Colonic mucosa (tissue), 4 donors: ENCODE data around the gene VAV2. TPM values are rescaled to one million over a fixed set of nuclear protein-coding genes. Genes with fewer than 3 reads are reported as not detected.

ENCODE experiments used
- DNase-seq: peaks from one replicate; pipeline ENCODE4 v3.0.0-alpha.2; 2020
- H3K27ac ChIP-seq: fragments of 200-600 bp; one replicate; pipeline ENCODE4 v1.8.0; 2021
- H3K27me3 ChIP-seq: fragments of 200-600 bp; one replicate; pipeline ENCODE4 v1.8.0; 2021
- H3K36me3 ChIP-seq: fragments of 200-600 bp; one replicate; pipeline ENCODE4 v1.8.0; 2021
- H3K4me1 ChIP-seq: fragments of 200-600 bp; one replicate; pipeline ENCODE4 v1.8.0; 2021; ENCODE audit warnings: mild to moderate bottlenecking
- H3K4me3 ChIP-seq: fragments of 200-600 bp; one replicate; pipeline ENCODE4 v1.8.0; 2021
- H3K9ac ChIP-seq, 2 donors: one replicate each; pipeline ENCODE4 v1.7.0; 2013; ENCODE audit warnings: control low read depth in 2 of 2, low read depth in 2 of 2, low read length in 2 of 2
- H3K9me3 ChIP-seq: fragments of 200-600 bp; one replicate; pipeline ENCODE4 v1.8.0; 2021
- CTCF ChIP-seq: fragments of 200-600 bp; IDR thresholded peaks from one replicate; pipeline ENCODE4 v1.8.0; 2022; ENCODE audit warnings: antibody characterized with exemption, mild to moderate bottlenecking
- intact Hi-C: fragments of 100-400 bp; cut with DNase I; formaldehyde crosslinking; loops from one replicate; pipeline ENCODE4 v1.14.1; 2022
- total RNA-seq, 2 donors: library from RNA; stranded (reverse); fragmentation: NEBNext Ultra II Directional in 1 of 2; extraction: Animal tissue kit (Norgen Biotek cat#: 25700) in 1 of 2; gene quantifications; one replicate each; pipeline ENCODE4 v1.2.1, GENCODE V29; 2021
- donor health status: healthy.
- donor health status: DM: no; HTN: no; CAD: no.
- donor health status: DM: no; HTN: no; CAD: no.

Gene VAV2
- total RNA-seq, 2 donors from 2014 or later = 30.7 to 45.1 TPM

GRCh38 chr9:133969681-133970580 is 22.2 kb downstream of the VAV2 start:
- Histone ChIP-seq H3K27ac (no peak overlapping the region), H3K9me3 (no peaks in the 10 kb centered on the region), H3K4me1 (peaks cover 22% of the 10 kb centered on the region), H3K4me3 (no peak overlapping the region), H3K9ac (no peak overlapping the region), H3K36me3 (no peaks in the 10 kb centered on the region), H3K27me3 (no peaks in the 10 kb centered on the region)
- intact Hi-C loops = no loop called here
- DNase-seq = no peak
- TF ChIP-seq CTCF = no peak

GRCh38 chr9:133968966-133969617 is 23.0 kb downstream of the VAV2 start:
- peaks cover 20% of the 10 kb centered on the region for H3K4me1 ChIP-seq
- H3K4me3 ChIP-seq = no peak overlapping the region
- H3K27ac ChIP-seq = no peak overlapping the region
- H3K36me3 ChIP-seq = no peaks in the 10 kb centered on the region
- DNase-seq = no peak
- TF ChIP-seq CTCF = no peak
- no peaks in the 10 kb centered on the region for H3K27me3 ChIP-seq
- intact Hi-C loops = no loop called here
- H3K9ac ChIP-seq = no peak overlapping the region
- H3K9me3 ChIP-seq = no peaks in the 10 kb centered on the region

- Histone ChIP-seq H3K27ac (no peak overlapping the region), H3K36me3 (no peaks in the 10 kb centered on the region), H3K9me3 (no peaks in the 10 kb centered on the region), H3K4me1 (peaks cover 15% of the 10 kb centered on the region), H3K4me3 (no peak overlapping the region), H3K27me3 (no peaks in the 10 kb centered on the region), H3K9ac (no peak overlapping the region)
- TF ChIP-seq CTCF = no peak
- intact Hi-C loops = no loop called here
- DNase-seq = no peak
Observed at GRCh38 chr9:133968428-133968827, 23.7 kb downstream of the VAV2 start.

GRCh38 chr9:133967024-133967741 is 24.9 kb downstream of the VAV2 start:
- Histone ChIP-seq H3K9ac (no peak overlapping the region), H3K36me3 (no peaks in the 10 kb centered on the region), H3K27me3 (no peaks in the 10 kb centered on the region), H3K4me3 (no peak overlapping the region), H3K27ac (no peak overlapping the region), H3K4me1 (peaks cover 9% of the 10 kb centered on the region), H3K9me3 (no peaks in the 10 kb centered on the region)
- TF ChIP-seq CTCF = no peak
- intact Hi-C loops = no loop called here
- no peak for DNase-seq

- TF ChIP-seq CTCF = no peak
- H3K36me3 ChIP-seq = no peaks in the 10 kb centered on the region
- no peak overlapping the region for H3K27ac ChIP-seq
- no peak for DNase-seq
- no peaks in the 10 kb centered on the region for H3K27me3 ChIP-seq
- peaks cover 13% of the 10 kb centered on the region for H3K4me1 ChIP-seq
- no peak overlapping the region for H3K4me3 ChIP-seq
- intact Hi-C loops = no loop called here
- H3K9me3 ChIP-seq = no peaks in the 10 kb centered on the region
- no peak overlapping the region for H3K9ac ChIP-seq
Observed at GRCh38 chr9:133964463-133964862, 27.7 kb downstream of the VAV2 start.
